Body of pancreas (tissue), 4 donors: ENCODE data around the gene MYO5A. TPM values are rescaled to one million over a fixed set of nuclear protein-coding genes. Genes with fewer than 3 reads are reported as not detected.

ENCODE experiments used
- ATAC-seq: fragments of 150-250 bp; one replicate; pipeline ENCODE4 v1.9.1; 2016
- DNase-seq, 4 donors: peaks; one replicate each; pipeline ENCODE4 v3.0.0-alpha.2; 2019
- H3K27ac ChIP-seq, 4 donors: fragments of 200-600 bp; sonication (generic); 1 replicate in 3 of 4; 2 replicates in 1 of 4; pipeline versions ENCODE4 v1.5.1 to v1.6.1; 2016 to 2019; ENCODE audit warnings: mild to moderate bottlenecking in 1 of 4, mixed read lengths in 1 of 4, moderate library complexity in 1 of 4
- H3K27me3 ChIP-seq, 2 donors: fragments of 200-600 bp; sonication (generic); one replicate each; pipeline ENCODE4 v1.6.0; 2016; ENCODE audit warnings: mild to moderate bottlenecking in 1 of 2
- H3K36me3 ChIP-seq, 2 donors: fragments of 200-600 bp; sonication (generic); replicated peaks in 1 of 2; 2 replicates each; pipeline ENCODE4 v1.5.1; 2016; ENCODE audit warnings: low read depth in 2 of 2; ENCODE audit not compliant: insufficient read depth in 1 of 2
- H3K4me1 ChIP-seq: fragments of 200-600 bp; sonication (generic); one replicate; pipeline ENCODE4 v1.6.0; 2016
- H3K4me3 ChIP-seq, 2 donors: fragments of 200-600 bp; sonication (generic); 1 replicate in 1 of 2; 2 replicates in 1 of 2; pipeline ENCODE4 v1.5.1; 2016 to 2019
- H3K9me3 ChIP-seq, 3 donors: fragments of 200-600 bp; sonication (generic); 1 replicate in 2 of 3; 2 replicates in 1 of 3; pipeline ENCODE4 v1.5.1; 2016
- POLR2A ChIP-seq, 3 donors: fragments of 450-650 bp; IDR thresholded peaks; one replicate each; pipeline ENCODE4 v1.6.1; 2016; ENCODE audit warnings: antibody characterized with exemption in 3 of 3, mild to moderate bottlenecking in 2 of 3
- WGBS, 2 donors: methylation state at CpG; one replicate each; pipeline ENCODE4 v1.1.5; 2017; 5-methylcytosine and 5-hydroxymethylcytosine counted together
- intact Hi-C: fragments of 100-400 bp; cut with DNase I; formaldehyde crosslinking; loops from one replicate; pipeline ENCODE4 v1.15.1; 2023
- total RNA-seq, 2 donors: library from RNA; depleted of rRNA; stranded (reverse); fragments of >200 nt; gene quantifications; one replicate each; pipeline ENCODE4 v1.1.0, GENCODE V29; 2016
- TF ChIP-seq, protein P1 (sequence below), 7 experiments: fragments of 450-650 bp in 4 of 7; fragments of 200-600 bp in 3 of 7; sonication (generic) in 3 of 7; IDR thresholded peaks; one replicate each; pipeline ENCODE4 v1.5.1; 2016 to 2019; ENCODE audit warnings: antibody characterized with exemption in 7 of 7

The MYO5A gene
- total RNA-seq, 2 donors from 2014 or later, result 8.2 to 11.9 TPM

DNA sequence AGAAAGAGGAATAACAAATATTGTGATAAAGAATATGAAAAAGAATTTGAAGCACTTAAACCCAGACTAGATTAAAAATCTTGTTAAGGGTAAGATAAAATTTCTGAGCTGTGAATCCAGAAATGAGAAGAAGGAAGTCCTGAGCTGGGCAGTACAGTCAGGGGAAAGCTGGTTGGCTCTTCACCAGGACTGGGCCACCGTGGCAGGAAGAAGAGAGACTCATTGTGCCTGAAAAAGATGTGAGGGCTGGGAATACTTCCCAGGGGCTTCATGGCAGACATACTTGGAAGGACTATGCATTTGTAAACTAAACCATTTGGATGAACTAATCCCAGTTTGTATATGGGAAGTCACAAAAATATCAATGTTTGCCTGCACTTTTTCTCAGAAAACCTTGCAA lies 204.6 kb downstream of the MYO5A start:
- TF ChIP-seq POLR2A (IDR thresholded peaks at IDR 0.05), result no peak
- TF ChIP-seq, protein P1, sequence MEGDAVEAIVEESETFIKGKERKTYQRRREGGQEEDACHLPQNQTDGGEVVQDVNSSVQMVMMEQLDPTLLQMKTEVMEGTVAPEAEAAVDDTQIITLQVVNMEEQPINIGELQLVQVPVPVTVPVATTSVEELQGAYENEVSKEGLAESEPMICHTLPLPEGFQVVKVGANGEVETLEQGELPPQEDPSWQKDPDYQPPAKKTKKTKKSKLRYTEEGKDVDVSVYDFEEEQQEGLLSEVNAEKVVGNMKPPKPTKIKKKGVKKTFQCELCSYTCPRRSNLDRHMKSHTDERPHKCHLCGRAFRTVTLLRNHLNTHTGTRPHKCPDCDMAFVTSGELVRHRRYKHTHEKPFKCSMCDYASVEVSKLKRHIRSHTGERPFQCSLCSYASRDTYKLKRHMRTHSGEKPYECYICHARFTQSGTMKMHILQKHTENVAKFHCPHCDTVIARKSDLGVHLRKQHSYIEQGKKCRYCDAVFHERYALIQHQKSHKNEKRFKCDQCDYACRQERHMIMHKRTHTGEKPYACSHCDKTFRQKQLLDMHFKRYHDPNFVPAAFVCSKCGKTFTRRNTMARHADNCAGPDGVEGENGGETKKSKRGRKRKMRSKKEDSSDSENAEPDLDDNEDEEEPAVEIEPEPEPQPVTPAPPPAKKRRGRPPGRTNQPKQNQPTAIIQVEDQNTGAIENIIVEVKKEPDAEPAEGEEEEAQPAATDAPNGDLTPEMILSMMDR (IDR thresholded peaks at IDR 0.05), result no peak
- no peak overlapping the region for H3K27ac ChIP-seq
- intact Hi-C loops, result no loop called here
- H3K4me1 ChIP-seq, result peaks cover 11% of the 10 kb centered on the region
- WGBS, 2 donors, result 47 to 56% methylated on average over 1 of the region's 1 CpG
- no peak for ATAC-seq
- H3K4me3 ChIP-seq, result no peak overlapping the region
- no peaks in the 10 kb centered on the region for H3K9me3 ChIP-seq
- DNase-seq, result no peak
- H3K36me3 ChIP-seq, result no peaks in the 10 kb centered on the region
- no peaks in the 10 kb centered on the region for H3K27me3 ChIP-seq

DNA sequence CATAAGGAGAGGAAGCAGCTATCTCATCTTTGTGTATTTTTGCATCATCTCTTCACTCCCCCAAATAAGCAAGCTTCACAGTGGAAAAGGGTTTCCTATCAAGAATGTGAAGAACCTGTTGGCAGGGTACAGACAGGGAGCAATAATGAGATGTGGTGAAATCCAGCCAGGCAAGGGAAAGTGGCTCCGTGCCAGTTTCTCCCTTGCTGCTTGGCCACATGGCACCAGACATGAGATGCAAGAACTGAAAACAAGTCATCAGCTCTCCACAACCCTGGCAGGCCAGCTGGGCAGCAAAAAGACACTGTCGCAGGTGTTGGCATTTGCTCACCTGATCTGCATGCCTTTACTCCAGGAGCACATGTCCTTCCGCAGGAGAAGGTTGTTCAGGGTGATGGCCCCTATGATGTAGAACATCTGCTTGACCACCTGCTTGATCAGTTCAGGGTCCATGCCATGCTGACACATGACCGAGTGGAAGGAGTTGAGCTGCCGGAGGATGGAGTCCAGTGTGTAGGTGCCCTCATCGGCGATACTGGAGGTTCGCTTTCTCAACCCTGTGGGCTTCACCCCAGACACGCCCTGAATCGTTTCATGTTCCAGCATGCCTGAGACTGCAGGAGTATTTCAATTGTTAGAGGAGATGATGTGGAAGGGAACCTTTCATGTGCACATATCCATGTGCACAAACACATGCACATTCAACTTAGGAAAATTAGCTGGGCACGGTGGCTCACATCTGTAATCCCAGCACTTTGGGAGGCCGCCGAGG lies 209.8 kb downstream of the MYO5A start:
- H3K27me3 ChIP-seq, result no peaks in the 10 kb centered on the region
- H3K27ac ChIP-seq, result no peak overlapping the region
- intact Hi-C loops, result no loop called here
- no peaks in the 10 kb centered on the region for H3K9me3 ChIP-seq
- no peak for TF ChIP-seq POLR2A (IDR thresholded peaks at IDR 0.05)
- TF ChIP-seq, protein P1 (IDR thresholded peaks at IDR 0.05), result no peak
- H3K36me3 ChIP-seq, result no peaks in the 10 kb centered on the region
- 79 to 85% methylated on average over 13 of the region's 13 CpGs for WGBS, 2 donors
- no peaks in the 10 kb centered on the region for H3K4me1 ChIP-seq
- ATAC-seq (no peak), DNase-seq (peak; percentile 51 to 80 (median 59))
- H3K4me3 ChIP-seq, result no peak overlapping the region

- intact Hi-C loops, result no loop called here
- TF ChIP-seq, protein P1 (IDR thresholded peaks at IDR 0.05), result no peak
- TF ChIP-seq POLR2A (IDR thresholded peaks at IDR 0.05), result no peak
- H3K4me3 ChIP-seq, result no peak overlapping the region
- H3K27ac ChIP-seq, result no peak overlapping the region
- 90 to 93% methylated on average over 2 of the region's 2 CpGs for WGBS, 2 donors
- H3K9me3 ChIP-seq, result no peaks in the 10 kb centered on the region
- DNase-seq (no peak), ATAC-seq (no peak)
- H3K4me1 ChIP-seq, result no peaks in the 10 kb centered on the region
- H3K36me3 ChIP-seq, result no peaks in the 10 kb centered on the region
- H3K27me3 ChIP-seq, result no peaks in the 10 kb centered on the region
Measured at GRCh38 chr15:52317688-52318087, 211.0 kb downstream of the MYO5A start.

- Histone ChIP-seq H3K4me3 (no peak overlapping the region), H3K9me3 (no peaks in the 10 kb centered on the region), H3K36me3 (no peaks in the 10 kb centered on the region), H3K27ac (no peak overlapping the region), H3K4me1 (no peaks in the 10 kb centered on the region), H3K27me3 (no peaks in the 10 kb centered on the region)
- WGBS, 2 donors, result 93 to 96% methylated on average over 2 of the region's 2 CpGs
- intact Hi-C loops, result no loop called here
- TF ChIP-seq, protein P1 (IDR thresholded peaks at IDR 0.05), result no peak
- TF ChIP-seq POLR2A (IDR thresholded peaks at IDR 0.05), result no peak
- ATAC-seq, result no peak
- DNase-seq, result no peak
Measured at GRCh38 chr15:52317022-52317421, 211.7 kb downstream of the MYO5A start.

DNA sequence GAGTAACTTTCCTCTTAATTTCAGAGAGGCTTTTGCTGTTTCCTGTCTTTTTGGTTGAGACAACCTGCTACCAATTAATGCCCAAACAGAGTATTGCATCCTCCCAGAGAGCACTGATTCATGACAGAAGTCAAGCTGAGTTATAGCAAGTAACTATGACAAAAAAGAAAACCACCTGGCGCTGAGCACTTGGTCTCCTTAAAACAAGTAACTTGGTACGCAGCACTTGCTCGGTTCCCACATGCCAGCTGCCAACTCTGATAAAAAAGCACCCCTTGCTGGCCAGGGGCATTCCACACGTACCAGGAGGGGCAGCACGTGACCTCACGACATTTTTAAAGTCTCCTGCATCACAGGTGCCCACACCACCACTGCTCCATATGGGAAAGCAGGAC lies 219.5 kb downstream of the MYO5A start:
- WGBS, 2 donors, result 20 to 22% methylated on average over 6 of the region's 6 CpGs
- H3K36me3 ChIP-seq, result no peaks in the 10 kb centered on the region
- H3K27me3 ChIP-seq, result no peaks in the 10 kb centered on the region
- TF ChIP-seq, protein P1 (IDR thresholded peaks at IDR 0.05), result no peak
- peak in 1 of 3 donors; percentile 20 for TF ChIP-seq POLR2A (IDR thresholded peaks at IDR 0.05)
- peaks cover 14% of the 10 kb centered on the region for H3K4me1 ChIP-seq
- intact Hi-C loops, result no loop called here
- H3K4me3 ChIP-seq, result no peak overlapping the region
- peak; percentile 51 to 78 (median 72) for DNase-seq
- H3K9me3 ChIP-seq, result no peaks in the 10 kb centered on the region
- peak overlapping the region in 3 of 4 donors; percentile 43 to 71 (median 58) for H3K27ac ChIP-seq
- peak; percentile 82 for ATAC-seq
